ENCODE data around the gene LRRC56. TPM values are rescaled to one million over a fixed set of nuclear protein-coding genes. Genes with fewer than 3 reads are reported as not detected.

LRRC56 gene
- total and polyA plus RNA-seq, 2 experiments from 2014 or later: 0.73 to 0.87 TPM

GRCh38 chr11:541433-541885 lies 4.1 kb downstream of the LRRC56 start:
- no peaks in the 10 kb centered on the region for H3K9me3 Mint-ChIP-seq
- no peak for ATAC-seq
- Histone ChIP-seq H3K79me2 (replicated peaks; ENCODE audit: insufficient read depth) (no peaks in the 10 kb centered on the region), H2AFZ (no peak overlapping the region), H3K9me2 (ENCODE audit: insufficient read depth) (no peaks in the 10 kb centered on the region), H4K20me1 (replicated peaks; ENCODE audit: insufficient read depth) (no peaks in the 10 kb centered on the region), H3K4me1 (ENCODE audit: insufficient read depth) (no peaks in the 10 kb centered on the region; the same call in 1 of the 2 replicates), H3K4me3 (no peak overlapping the region), H3K4me2 (no peak overlapping the region), H3K36me3 (ENCODE audit: insufficient read depth) (no peaks in the 10 kb centered on the region), H3F3A (replicated peaks; ENCODE audit: low read depth) (peaks cover 6% of the 10 kb centered on the region), H3K27ac (ENCODE audit: low read depth) (no peak overlapping the region), H3K27me3 (ENCODE audit: insufficient read depth) (peaks cover 13% of the 10 kb centered on the region; the same call in 1 of the 2 replicates)
- peaks cover 23% of the 10 kb centered on the region for H3K27me3 Mint-ChIP-seq (ENCODE audit: insufficient read depth, low read depth, poor library complexity)
- peaks cover 3% of the 10 kb centered on the region; the same call in 2 of the 3 replicates for H3K36me3 Mint-ChIP-seq (ENCODE audit: low read depth)
- TF ChIP-seq POLR2AphosphoS5 (IDR thresholded peaks at IDR 0.05; ENCODE audit: low read depth) (no peak), ZNF462 (CRISPR knock-in tag; IDR thresholded peaks at IDR 0.05) (no peak), STAT1 (IDR thresholded peaks at IDR 0.05; ENCODE audit: unreplicated experiment) (no peak), CREB1 (CRISPR knock-in tag; IDR thresholded peaks at IDR 0.05; ENCODE audit: low read depth) (no peak), ZNF114 (CRISPR knock-in tag; IDR thresholded peaks at IDR 0.05) (no peak), EZH2phosphoT487 (IDR thresholded peaks at IDR 0.05; ENCODE audit: unreplicated experiment) (no peak), ZNF331 (CRISPR knock-in tag; IDR thresholded peaks at IDR 0.05; ENCODE audit: low read depth) (no peak), EZH2 (IDR thresholded peaks at IDR 0.05; ENCODE audit: low read depth, unreplicated experiment) (no peak), NANOG (IDR thresholded peaks at IDR 0.05; ENCODE audit: borderline replicate concordance) (no peak), CTCF (conservative IDR thresholded peaks at IDR 0.05; ENCODE audit: low read depth in 2 of 2) (no peak), ETS1 (IDR thresholded peaks at IDR 0.05) (no peak), REST (IDR thresholded peaks at IDR 0.05; ENCODE audit: unreplicated experiment) (no peak), JUNB (IDR thresholded peaks at IDR 0.05; ENCODE audit: unreplicated experiment) (no peak)
- H3K4me1 Mint-ChIP-seq: no peaks in the 10 kb centered on the region; the same call in 2 of the 3 replicates
- no peak overlapping the region for H3K4me3 Mint-ChIP-seq
- DNase-seq (ENCODE audit: low spot score): no peak
- no peak overlapping the region for H3K27ac Mint-ChIP-seq

Data from GM23338 (cell line).